ENCODE data around the gene TPRG1L.

Gene TPRG1L

GRCh38 chr1:3657096-3657475, 32.3 kb downstream of the TPRG1L start:
- Histone ChIP-seq H3K9me3 (ENCODE audit: control insufficient read depth in 2 of 2, low read length in 2 of 2) (no peaks in the 10 kb centered on the region), H3K9ac (ENCODE audit: low read length in 2 of 2) (no peak overlapping the region), H3K27ac (ENCODE audit: low read length) (no peak overlapping the region), H3K27me3 (ENCODE audit: control insufficient read depth in 1 of 2, insufficient read depth in 2 of 2, low read length in 2 of 2) (peaks cover 25 to 33% of the 10 kb centered on the region in 2 donors), H3K4me3 (ENCODE audit: low read length in 2 of 2) (no peak overlapping the region), H3K36me3 (ENCODE audit: control insufficient read depth in 2 of 2, insufficient read depth in 2 of 2, low read length in 2 of 2) (no peaks in the 10 kb centered on the region), H3K4me1 (ENCODE audit: control insufficient read depth, insufficient read depth, low read length) (peaks cover 8% of the 10 kb centered on the region)

GRCh38 chr1:3657578-3658230, 32.9 kb downstream of the TPRG1L start:
- Histone ChIP-seq H3K27ac (ENCODE audit: low read length) (no peak overlapping the region), H3K9me3 (ENCODE audit: control insufficient read depth in 2 of 2, low read length in 2 of 2) (no peaks in the 10 kb centered on the region), H3K4me3 (ENCODE audit: low read length in 2 of 2) (no peak overlapping the region), H3K36me3 (ENCODE audit: control insufficient read depth in 2 of 2, insufficient read depth in 2 of 2, low read length in 2 of 2) (no peaks in the 10 kb centered on the region), H3K4me1 (ENCODE audit: control insufficient read depth, insufficient read depth, low read length) (peaks cover 2% of the 10 kb centered on the region), H3K9ac (ENCODE audit: low read length in 2 of 2) (no peak overlapping the region), H3K27me3 (ENCODE audit: control insufficient read depth in 1 of 2, insufficient read depth in 2 of 2, low read length in 2 of 2) (peaks cover 23 to 29% of the 10 kb centered on the region in 2 donors)

- Histone ChIP-seq H3K9ac (ENCODE audit: low read length in 2 of 2) (no peak overlapping the region), H3K27ac (ENCODE audit: low read length) (no peak overlapping the region), H3K4me3 (ENCODE audit: low read length in 2 of 2) (no peak overlapping the region), H3K4me1 (ENCODE audit: control insufficient read depth, insufficient read depth, low read length) (no peaks in the 10 kb centered on the region), H3K36me3 (ENCODE audit: control insufficient read depth in 2 of 2, insufficient read depth in 2 of 2, low read length in 2 of 2) (no peaks in the 10 kb centered on the region), H3K27me3 (ENCODE audit: control insufficient read depth in 1 of 2, insufficient read depth in 2 of 2, low read length in 2 of 2) (peaks cover 17 to 26% of the 10 kb centered on the region in 2 donors), H3K9me3 (ENCODE audit: control insufficient read depth in 2 of 2, low read length in 2 of 2) (no peaks in the 10 kb centered on the region)
Observed at GRCh38 chr1:3658231-3658615, 33.4 kb downstream of the TPRG1L start.

GRCh38 chr1:3659093-3659492, 34.3 kb downstream of the TPRG1L start:
- no peak overlapping the region for H3K4me3 ChIP-seq (ENCODE audit: low read length in 2 of 2)
- H3K27me3 ChIP-seq (ENCODE audit: control insufficient read depth in 1 of 2, insufficient read depth in 2 of 2, low read length in 2 of 2) = peaks cover 11 to 19% of the 10 kb centered on the region in 2 donors
- H3K9me3 ChIP-seq (ENCODE audit: control insufficient read depth in 2 of 2, low read length in 2 of 2) = no peaks in the 10 kb centered on the region
- no peaks in the 10 kb centered on the region for H3K4me1 ChIP-seq (ENCODE audit: control insufficient read depth, insufficient read depth, low read length)
- H3K36me3 ChIP-seq (ENCODE audit: control insufficient read depth in 2 of 2, insufficient read depth in 2 of 2, low read length in 2 of 2) = no peaks in the 10 kb centered on the region
- no peak overlapping the region for H3K9ac ChIP-seq (ENCODE audit: low read length in 2 of 2)
- H3K27ac ChIP-seq (ENCODE audit: low read length) = no peak overlapping the region

- H3K36me3 ChIP-seq (ENCODE audit: control insufficient read depth in 2 of 2, insufficient read depth in 2 of 2, low read length in 2 of 2) = no peaks in the 10 kb centered on the region
- no peak overlapping the region for H3K9ac ChIP-seq (ENCODE audit: low read length in 2 of 2)
- no peak overlapping the region for H3K27ac ChIP-seq (ENCODE audit: low read length)
- H3K4me3 ChIP-seq (ENCODE audit: low read length in 2 of 2) = no peak overlapping the region
- no peaks in the 10 kb centered on the region for H3K4me1 ChIP-seq (ENCODE audit: control insufficient read depth, insufficient read depth, low read length)
- no peaks in the 10 kb centered on the region for H3K9me3 ChIP-seq (ENCODE audit: control insufficient read depth in 2 of 2, low read length in 2 of 2)
- peaks cover 2 to 15% of the 10 kb centered on the region in 2 donors for H3K27me3 ChIP-seq (ENCODE audit: control insufficient read depth in 1 of 2, insufficient read depth in 2 of 2, low read length in 2 of 2)
Observed at GRCh38 chr1:3660704-3661103, 35.9 kb downstream of the TPRG1L start.

- H3K27me3 ChIP-seq (ENCODE audit: control insufficient read depth in 1 of 2, insufficient read depth in 2 of 2, low read length in 2 of 2) = peaks cover 2 to 15% of the 10 kb centered on the region in 2 donors
- no peak overlapping the region for H3K4me3 ChIP-seq (ENCODE audit: low read length in 2 of 2)
- H3K4me1 ChIP-seq (ENCODE audit: control insufficient read depth, insufficient read depth, low read length) = no peaks in the 10 kb centered on the region
- no peaks in the 10 kb centered on the region for H3K9me3 ChIP-seq (ENCODE audit: control insufficient read depth in 2 of 2, low read length in 2 of 2)
- H3K36me3 ChIP-seq (ENCODE audit: control insufficient read depth in 2 of 2, insufficient read depth in 2 of 2, low read length in 2 of 2) = no peaks in the 10 kb centered on the region
- H3K9ac ChIP-seq (ENCODE audit: low read length in 2 of 2) = no peak overlapping the region
- no peak overlapping the region for H3K27ac ChIP-seq (ENCODE audit: low read length)
Observed at GRCh38 chr1:3661631-3662030, 36.8 kb downstream of the TPRG1L start.

GRCh38 chr1:3662080-3662671, 37.4 kb downstream of the TPRG1L start:
- Histone ChIP-seq H3K9ac (ENCODE audit: low read length in 2 of 2) (no peak overlapping the region), H3K4me3 (ENCODE audit: low read length in 2 of 2) (no peak overlapping the region), H3K27ac (ENCODE audit: low read length) (no peak overlapping the region), H3K9me3 (ENCODE audit: control insufficient read depth in 2 of 2, low read length in 2 of 2) (no peaks in the 10 kb centered on the region), H3K27me3 (ENCODE audit: control insufficient read depth in 1 of 2, insufficient read depth in 2 of 2, low read length in 2 of 2) (peaks cover 2 to 13% of the 10 kb centered on the region in 2 donors), H3K4me1 (ENCODE audit: control insufficient read depth, insufficient read depth, low read length) (no peaks in the 10 kb centered on the region), H3K36me3 (ENCODE audit: control insufficient read depth in 2 of 2, insufficient read depth in 2 of 2, low read length in 2 of 2) (no peaks in the 10 kb centered on the region)

- H3K27me3 ChIP-seq (ENCODE audit: control insufficient read depth in 1 of 2, insufficient read depth in 2 of 2, low read length in 2 of 2) = peaks cover 3 to 12% of the 10 kb centered on the region in 2 donors
- peaks cover 3% of the 10 kb centered on the region for H3K4me1 ChIP-seq (ENCODE audit: control insufficient read depth, insufficient read depth, low read length)
- no peak overlapping the region for H3K27ac ChIP-seq (ENCODE audit: low read length)
- H3K9ac ChIP-seq (ENCODE audit: low read length in 2 of 2) = no peak overlapping the region
- H3K4me3 ChIP-seq (ENCODE audit: low read length in 2 of 2) = no peak overlapping the region
- no peaks in the 10 kb centered on the region for H3K9me3 ChIP-seq (ENCODE audit: control insufficient read depth in 2 of 2, low read length in 2 of 2)
- H3K36me3 ChIP-seq (ENCODE audit: control insufficient read depth in 2 of 2, insufficient read depth in 2 of 2, low read length in 2 of 2) = no peaks in the 10 kb centered on the region
Observed at GRCh38 chr1:3663999-3664699, 39.3 kb downstream of the TPRG1L start.

- Histone ChIP-seq H3K4me1 (ENCODE audit: control insufficient read depth, insufficient read depth, low read length) (peaks cover 3% of the 10 kb centered on the region), H3K27me3 (ENCODE audit: control insufficient read depth in 1 of 2, insufficient read depth in 2 of 2, low read length in 2 of 2) (peaks cover 7 to 16% of the 10 kb centered on the region in 2 donors), H3K36me3 (ENCODE audit: control insufficient read depth in 2 of 2, insufficient read depth in 2 of 2, low read length in 2 of 2) (no peaks in the 10 kb centered on the region), H3K4me3 (ENCODE audit: low read length in 2 of 2) (no peak overlapping the region), H3K27ac (ENCODE audit: low read length) (no peak overlapping the region), H3K9me3 (ENCODE audit: control insufficient read depth in 2 of 2, low read length in 2 of 2) (no peaks in the 10 kb centered on the region), H3K9ac (ENCODE audit: low read length in 2 of 2) (no peak overlapping the region)
Observed at GRCh38 chr1:3664700-3665375, 40.0 kb downstream of the TPRG1L start.

GRCh38 chr1:3668148-3668547, 43.3 kb downstream of the TPRG1L start:
- no peak overlapping the region for H3K4me3 ChIP-seq (ENCODE audit: low read length in 2 of 2)
- no peak overlapping the region for H3K9ac ChIP-seq (ENCODE audit: low read length in 2 of 2)
- H3K4me1 ChIP-seq (ENCODE audit: control insufficient read depth, insufficient read depth, low read length) = peaks cover 3% of the 10 kb centered on the region
- no peaks in the 10 kb centered on the region for H3K36me3 ChIP-seq (ENCODE audit: control insufficient read depth in 2 of 2, insufficient read depth in 2 of 2, low read length in 2 of 2)
- H3K27ac ChIP-seq (ENCODE audit: low read length) = no peak overlapping the region
- H3K9me3 ChIP-seq (ENCODE audit: control insufficient read depth in 2 of 2, low read length in 2 of 2) = no peaks in the 10 kb centered on the region
- H3K27me3 ChIP-seq (ENCODE audit: control insufficient read depth in 1 of 2, insufficient read depth in 2 of 2, low read length in 2 of 2) = peaks cover 21 to 29% of the 10 kb centered on the region in 2 donors
